Liver (tissue), 9 donors: ENCODE data around the gene PLK2. TPM values are rescaled to one million over a fixed set of nuclear protein-coding genes. Genes with fewer than 3 reads are reported as not detected.

Source experiments
- DNase-seq: peaks from one replicate; pipeline ENCODE4 v3.0.0-alpha.2; 2017; ENCODE audit warnings: low spot score
- H3K27ac ChIP-seq, 2 donors: one replicate each; pipeline ENCODE4 v1.7.0; 2013; ENCODE audit warnings: inconsistent platforms in 2 of 2, low read length in 2 of 2, control low read depth in 1 of 2, low read depth in 1 of 2, mild to moderate bottlenecking in 1 of 2
- H3K27me3 ChIP-seq, 4 donors: one replicate each; pipeline versions ENCODE4 v1.6.1 to v1.7.0; 2013; ENCODE audit warnings: low read length in 3 of 4, inconsistent platforms in 1 of 4, mild to moderate bottlenecking in 1 of 4, moderate library complexity in 1 of 4; ENCODE audit not compliant: control insufficient read depth in 4 of 4, insufficient read depth in 4 of 4
- H3K36me3 ChIP-seq, 4 donors: one replicate each; pipeline versions ENCODE4 v1.6.1 to v1.7.0; 2013; ENCODE audit warnings: low read length in 3 of 4, mild to moderate bottlenecking in 3 of 4, low read depth in 1 of 4, moderate library complexity in 1 of 4; ENCODE audit not compliant: control insufficient read depth in 4 of 4, insufficient read depth in 3 of 4
- H3K4me1 ChIP-seq, 4 donors: one replicate each; pipeline versions ENCODE4 v1.6.1 to v1.7.0; 2013; ENCODE audit warnings: low read length in 3 of 4, mild to moderate bottlenecking in 3 of 4, moderate library complexity in 1 of 4; ENCODE audit not compliant: control insufficient read depth in 4 of 4, insufficient read depth in 4 of 4
- H3K4me3 ChIP-seq, 3 donors: one replicate each; pipeline versions ENCODE4 v1.6.1 to v1.7.0; 2013; ENCODE audit warnings: low read length in 3 of 3, control low read depth in 1 of 3, low read depth in 1 of 3, mild to moderate bottlenecking in 1 of 3
- H3K9ac ChIP-seq, 2 donors: one replicate each; pipeline ENCODE4 v1.7.0; 2013; ENCODE audit warnings: low read length in 2 of 2, mild to moderate bottlenecking in 2 of 2, moderate library complexity in 2 of 2, control low read depth in 1 of 2, low read depth in 1 of 2
- H3K9me3 ChIP-seq, 4 donors: one replicate each; pipeline versions ENCODE4 v1.6.1 to v1.7.0; 2013; ENCODE audit warnings: low read length in 3 of 4; ENCODE audit not compliant: control insufficient read depth in 4 of 4
- EGR1 ChIP-seq, 2 donors: IDR thresholded peaks; 2 replicates each; pipeline ENCODE4 v1.6.1; 2016 to 2018; ENCODE audit warnings: antibody characterized with exemption in 2 of 2, low read depth in 2 of 2
- FOXA1 ChIP-seq: IDR thresholded peaks from 2 replicates; pipeline ENCODE4 v1.6.1; 2016; ENCODE audit warnings: antibody characterized with exemption
- FOXA2 ChIP-seq: IDR thresholded peaks from 2 replicates; pipeline ENCODE4 v1.6.1; 2016; ENCODE audit warnings: antibody characterized with exemption
- HNF4A ChIP-seq, 2 donors: conservative IDR thresholded peaks; 2 replicates each; pipeline ENCODE4 v1.6.1; 2016; ENCODE audit warnings: antibody characterized with exemption in 2 of 2, mild to moderate bottlenecking in 2 of 2
- HNF4G ChIP-seq: IDR thresholded peaks from 2 replicates; pipeline ENCODE4 v1.6.1; 2016; ENCODE audit warnings: antibody characterized with exemption
- JUND ChIP-seq, 2 donors: IDR thresholded peaks; 2 replicates each; pipeline ENCODE4 v1.6.1; 2016; ENCODE audit warnings: antibody characterized with exemption in 2 of 2
- NR2F2 ChIP-seq: IDR thresholded peaks from 2 replicates; pipeline ENCODE4 v1.6.1; 2016; ENCODE audit warnings: antibody characterized with exemption
- RXRA ChIP-seq, 2 donors: IDR thresholded peaks; 2 replicates each; pipeline ENCODE4 v1.6.1; 2017 to 2018; ENCODE audit warnings: antibody characterized with exemption in 2 of 2, mild to moderate bottlenecking in 1 of 2
- SP1 ChIP-seq: IDR thresholded peaks from 2 replicates; pipeline ENCODE4 v1.6.1; 2018; ENCODE audit warnings: antibody characterized with exemption, mild to moderate bottlenecking
- YY1 ChIP-seq: IDR thresholded peaks from 2 replicates; pipeline ENCODE4 v1.6.1; 2016; ENCODE audit warnings: antibody characterized with exemption, mild to moderate bottlenecking
- WGBS: extraction: QIAGEN DNeasy Blood & Tissue Kit; methylation state at CpG from one replicate; pipeline ENCODE4 v1.1.7; 2013; 5-methylcytosine and 5-hydroxymethylcytosine counted together
- polyA plus RNA-seq, 2 donors: library from polyadenylated mRNA; stranded (reverse) in 1 of 2; unstranded in 1 of 2; fragments of 200-250 nt in 1 of 2; fragments of >200 nt in 1 of 2; fragmentation: Nextera tagmentation in 1 of 2; extraction: Ambion mirVana in 1 of 2; gene quantifications; one replicate each; pipeline versions ENCODE4 v1.2.1 to v1.2.3, GENCODE V29; 2013 to 2015
- total RNA-seq, 2 donors: library from RNA; depleted of rRNA; stranded (reverse); fragments of >200 nt; gene quantifications; one replicate each; pipeline ENCODE4 v1.2.3, GENCODE V29; 2014
- TF ChIP-seq, protein P1 (sequence below): IDR thresholded peaks from 2 replicates; pipeline ENCODE4 v1.6.1; 2016; ENCODE audit warnings: antibody characterized with exemption
- TF ChIP-seq, protein P2 (sequence below): IDR thresholded peaks from 2 replicates; pipeline ENCODE4 v1.6.1; 2016; ENCODE audit warnings: antibody characterized with exemption
- TF ChIP-seq, protein P3 (sequence below): IDR thresholded peaks from 2 replicates; pipeline ENCODE4 v1.6.1; 2016; ENCODE audit warnings: antibody characterized with exemption
- TF ChIP-seq, protein P4 (sequence below): fragments of 150-350 bp; IDR thresholded peaks from 2 replicates; pipeline ENCODE4 v1.5.1; 2017; ENCODE audit warnings: improper control_type of control experiment, low read depth, low read length; ENCODE audit not compliant: missing input control
- TF ChIP-seq, protein P5 (sequence below): IDR thresholded peaks from 2 replicates; pipeline ENCODE4 v1.6.1; 2016; ENCODE audit warnings: antibody characterized with exemption, mild to moderate bottlenecking
- donor health status: healthy.
- donor health status: healthy.
- donor health status: healthy.
- donor health status: healthy.
- donor health status: healthy.

PLK2 gene
- total and polyA plus RNA-seq, 4 donors: 5.9 to 39.5 (median 22.3) TPM

DNA sequence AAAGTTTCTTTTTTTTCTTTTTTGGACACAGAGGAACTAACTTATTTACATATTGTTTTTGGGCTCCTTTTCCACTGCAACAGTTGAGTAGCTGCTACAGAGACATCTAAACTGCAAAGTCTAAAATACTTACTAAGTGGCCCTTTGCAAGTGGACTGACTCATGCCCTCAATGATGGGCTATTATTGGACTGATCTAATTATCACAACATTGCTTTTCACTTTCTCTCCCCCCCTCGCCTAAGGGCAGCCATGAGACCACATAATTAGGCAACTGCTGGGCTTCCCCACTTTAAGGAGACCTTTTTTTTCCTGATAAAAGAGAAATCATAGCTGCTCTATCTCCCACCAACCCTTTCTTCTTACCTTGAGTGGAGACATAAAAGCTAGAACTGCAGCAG is 47.0 kb downstream of the PLK2 start (continued):
- TF ChIP-seq, protein P1, sequence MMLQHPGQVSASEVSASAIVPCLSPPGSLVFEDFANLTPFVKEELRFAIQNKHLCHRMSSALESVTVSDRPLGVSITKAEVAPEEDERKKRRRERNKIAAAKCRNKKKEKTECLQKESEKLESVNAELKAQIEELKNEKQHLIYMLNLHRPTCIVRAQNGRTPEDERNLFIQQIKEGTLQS: no peak
- no peak for TF ChIP-seq FOXA1
- TF ChIP-seq HNF4G: no peak
- no peak for TF ChIP-seq EGR1 (IDR thresholded peaks at IDR 0.05; ENCODE audit: low read depth in 2 of 2)

DNA sequence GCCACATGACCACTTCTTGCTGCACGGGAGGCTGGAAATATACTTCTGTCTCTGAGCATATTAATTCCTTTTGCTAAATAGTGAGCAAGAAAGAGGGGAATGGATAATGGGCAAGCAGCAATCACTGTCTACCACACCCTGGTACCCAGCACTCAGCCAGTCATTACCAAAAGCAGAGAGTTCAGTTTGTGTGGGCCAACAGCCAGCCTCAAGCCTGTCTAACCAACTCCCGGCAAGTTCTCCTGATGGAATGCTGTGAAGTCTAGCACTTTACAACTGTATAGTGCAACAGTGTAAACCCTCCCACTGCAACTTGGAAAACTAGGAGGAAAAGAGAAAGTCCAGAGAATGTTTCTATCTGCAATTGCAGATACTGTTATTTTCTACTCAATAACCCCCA is 47.8 kb downstream of the PLK2 start:
- no peaks in the 10 kb centered on the region for H3K9me3 ChIP-seq
- H3K4me3 ChIP-seq: no peak overlapping the region
- peaks cover 0 to 2% (median 0%) of the 10 kb centered on the region in 4 donors for H3K27me3 ChIP-seq
- no peak overlapping the region for H3K27ac ChIP-seq
- 85% methylated on average over 2 of the region's 2 CpGs for WGBS
- no peaks in the 10 kb centered on the region for H3K36me3 ChIP-seq
- no peaks in the 10 kb centered on the region for H3K4me1 ChIP-seq
- H3K9ac ChIP-seq: no peak overlapping the region
- TF ChIP-seq HNF4A (conservative IDR thresholded peaks at IDR 0.05) (no peak), NR2F2 (no peak)
- DNase-seq: no peak

DNA sequence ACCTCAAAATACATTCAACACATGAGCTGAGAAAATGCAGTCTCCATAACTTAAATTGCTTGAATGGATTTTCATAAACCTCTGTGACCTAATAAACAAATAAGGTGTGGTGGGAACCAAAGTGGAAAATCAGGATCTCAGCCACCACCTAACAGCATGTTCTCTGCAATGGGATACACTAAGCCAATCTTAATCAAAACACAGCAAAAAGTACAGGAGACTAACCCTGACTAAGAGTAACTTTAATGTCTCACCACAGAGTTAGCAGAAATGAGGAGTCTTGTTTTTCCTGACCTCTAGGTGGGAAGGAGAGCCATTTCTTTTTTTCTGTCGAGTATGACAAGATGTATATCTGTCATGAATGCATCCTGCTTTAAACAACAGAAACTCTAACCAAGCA is 48.5 kb downstream of the PLK2 start:
- WGBS: 72% methylated on average over 1 of the region's 1 CpG
- Histone ChIP-seq H3K36me3 (no peaks in the 10 kb centered on the region), H3K4me3 (no peak overlapping the region), H3K9me3 (no peaks in the 10 kb centered on the region), H3K27me3 (peaks cover 0 to 2% (median 0%) of the 10 kb centered on the region in 4 donors), H3K27ac (no peak overlapping the region), H3K9ac (no peak overlapping the region), H3K4me1 (no peaks in the 10 kb centered on the region)
- DNase-seq: no peak
- TF ChIP-seq, protein P2, sequence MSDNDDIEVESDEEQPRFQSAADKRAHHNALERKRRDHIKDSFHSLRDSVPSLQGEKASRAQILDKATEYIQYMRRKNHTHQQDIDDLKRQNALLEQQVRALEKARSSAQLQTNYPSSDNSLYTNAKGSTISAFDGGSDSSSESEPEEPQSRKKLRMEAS: no peak
- TF ChIP-seq NR2F2 (no peak), YY1 (no peak), RXRA (IDR thresholded peaks at IDR 0.05) (no peak), SP1 (no peak), EGR1 (IDR thresholded peaks at IDR 0.05; ENCODE audit: low read depth in 2 of 2) (no peak)
- TF ChIP-seq, protein P3, sequence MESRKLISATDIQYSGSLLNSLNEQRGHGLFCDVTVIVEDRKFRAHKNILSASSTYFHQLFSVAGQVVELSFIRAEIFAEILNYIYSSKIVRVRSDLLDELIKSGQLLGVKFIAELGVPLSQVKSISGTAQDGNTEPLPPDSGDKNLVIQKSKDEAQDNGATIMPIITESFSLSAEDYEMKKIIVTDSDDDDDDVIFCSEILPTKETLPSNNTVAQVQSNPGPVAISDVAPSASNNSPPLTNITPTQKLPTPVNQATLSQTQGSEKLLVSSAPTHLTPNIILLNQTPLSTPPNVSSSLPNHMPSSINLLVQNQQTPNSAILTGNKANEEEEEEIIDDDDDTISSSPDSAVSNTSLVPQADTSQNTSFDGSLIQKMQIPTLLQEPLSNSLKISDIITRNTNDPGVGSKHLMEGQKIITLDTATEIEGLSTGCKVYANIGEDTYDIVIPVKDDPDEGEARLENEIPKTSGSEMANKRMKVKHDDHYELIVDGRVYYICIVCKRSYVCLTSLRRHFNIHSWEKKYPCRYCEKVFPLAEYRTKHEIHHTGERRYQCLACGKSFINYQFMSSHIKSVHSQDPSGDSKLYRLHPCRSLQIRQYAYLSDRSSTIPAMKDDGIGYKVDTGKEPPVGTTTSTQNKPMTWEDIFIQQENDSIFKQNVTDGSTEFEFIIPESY: no peak

DNA sequence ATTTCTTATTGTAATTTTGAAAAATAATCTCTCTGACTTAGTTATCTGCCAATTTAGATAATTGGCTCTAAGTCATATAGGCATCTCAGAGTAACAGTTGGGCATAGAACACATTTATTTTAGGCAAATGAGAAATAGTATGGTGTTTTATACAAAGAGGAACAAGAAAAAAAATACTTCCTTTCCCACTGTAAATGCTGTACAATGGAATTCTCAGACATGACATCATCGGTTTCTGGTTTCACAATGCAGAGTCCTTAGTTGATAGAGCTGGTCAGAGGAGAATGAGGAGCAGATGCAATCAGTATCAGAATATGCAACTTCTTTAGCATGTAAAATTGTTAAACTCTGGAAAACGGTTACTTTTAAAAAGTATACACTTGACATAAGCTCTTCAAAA is 49.4 kb downstream of the PLK2 start:
- Histone ChIP-seq H3K27me3 (peaks cover 0 to 2% (median 0%) of the 10 kb centered on the region in 4 donors), H3K27ac (no peak overlapping the region), H3K9me3 (no peaks in the 10 kb centered on the region), H3K9ac (no peak overlapping the region), H3K4me3 (no peak overlapping the region), H3K36me3 (no peaks in the 10 kb centered on the region), H3K4me1 (no peaks in the 10 kb centered on the region)
- TF ChIP-seq JUND (IDR thresholded peaks at IDR 0.05): peak in 1 of 2 donors; percentile 27
- TF ChIP-seq HNF4G: no peak
- TF ChIP-seq RXRA (IDR thresholded peaks at IDR 0.05): no peak
- TF ChIP-seq, protein P4, sequence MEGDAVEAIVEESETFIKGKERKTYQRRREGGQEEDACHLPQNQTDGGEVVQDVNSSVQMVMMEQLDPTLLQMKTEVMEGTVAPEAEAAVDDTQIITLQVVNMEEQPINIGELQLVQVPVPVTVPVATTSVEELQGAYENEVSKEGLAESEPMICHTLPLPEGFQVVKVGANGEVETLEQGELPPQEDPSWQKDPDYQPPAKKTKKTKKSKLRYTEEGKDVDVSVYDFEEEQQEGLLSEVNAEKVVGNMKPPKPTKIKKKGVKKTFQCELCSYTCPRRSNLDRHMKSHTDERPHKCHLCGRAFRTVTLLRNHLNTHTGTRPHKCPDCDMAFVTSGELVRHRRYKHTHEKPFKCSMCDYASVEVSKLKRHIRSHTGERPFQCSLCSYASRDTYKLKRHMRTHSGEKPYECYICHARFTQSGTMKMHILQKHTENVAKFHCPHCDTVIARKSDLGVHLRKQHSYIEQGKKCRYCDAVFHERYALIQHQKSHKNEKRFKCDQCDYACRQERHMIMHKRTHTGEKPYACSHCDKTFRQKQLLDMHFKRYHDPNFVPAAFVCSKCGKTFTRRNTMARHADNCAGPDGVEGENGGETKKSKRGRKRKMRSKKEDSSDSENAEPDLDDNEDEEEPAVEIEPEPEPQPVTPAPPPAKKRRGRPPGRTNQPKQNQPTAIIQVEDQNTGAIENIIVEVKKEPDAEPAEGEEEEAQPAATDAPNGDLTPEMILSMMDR: no peak
- TF ChIP-seq, protein P5, sequence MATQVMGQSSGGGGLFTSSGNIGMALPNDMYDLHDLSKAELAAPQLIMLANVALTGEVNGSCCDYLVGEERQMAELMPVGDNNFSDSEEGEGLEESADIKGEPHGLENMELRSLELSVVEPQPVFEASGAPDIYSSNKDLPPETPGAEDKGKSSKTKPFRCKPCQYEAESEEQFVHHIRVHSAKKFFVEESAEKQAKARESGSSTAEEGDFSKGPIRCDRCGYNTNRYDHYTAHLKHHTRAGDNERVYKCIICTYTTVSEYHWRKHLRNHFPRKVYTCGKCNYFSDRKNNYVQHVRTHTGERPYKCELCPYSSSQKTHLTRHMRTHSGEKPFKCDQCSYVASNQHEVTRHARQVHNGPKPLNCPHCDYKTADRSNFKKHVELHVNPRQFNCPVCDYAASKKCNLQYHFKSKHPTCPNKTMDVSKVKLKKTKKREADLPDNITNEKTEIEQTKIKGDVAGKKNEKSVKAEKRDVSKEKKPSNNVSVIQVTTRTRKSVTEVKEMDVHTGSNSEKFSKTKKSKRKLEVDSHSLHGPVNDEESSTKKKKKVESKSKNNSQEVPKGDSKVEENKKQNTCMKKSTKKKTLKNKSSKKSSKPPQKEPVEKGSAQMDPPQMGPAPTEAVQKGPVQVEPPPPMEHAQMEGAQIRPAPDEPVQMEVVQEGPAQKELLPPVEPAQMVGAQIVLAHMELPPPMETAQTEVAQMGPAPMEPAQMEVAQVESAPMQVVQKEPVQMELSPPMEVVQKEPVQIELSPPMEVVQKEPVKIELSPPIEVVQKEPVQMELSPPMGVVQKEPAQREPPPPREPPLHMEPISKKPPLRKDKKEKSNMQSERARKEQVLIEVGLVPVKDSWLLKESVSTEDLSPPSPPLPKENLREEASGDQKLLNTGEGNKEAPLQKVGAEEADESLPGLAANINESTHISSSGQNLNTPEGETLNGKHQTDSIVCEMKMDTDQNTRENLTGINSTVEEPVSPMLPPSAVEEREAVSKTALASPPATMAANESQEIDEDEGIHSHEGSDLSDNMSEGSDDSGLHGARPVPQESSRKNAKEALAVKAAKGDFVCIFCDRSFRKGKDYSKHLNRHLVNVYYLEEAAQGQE: no peak
- TF ChIP-seq FOXA2: no peak
- TF ChIP-seq, protein P2: no peak
- no peak for DNase-seq
- 68% methylated on average over 2 of the region's 2 CpGs for WGBS
